ENCODE measurements around the gene CNTNAP2. TPM values are rescaled to one million over a fixed set of nuclear protein-coding genes. Genes with fewer than 3 reads are reported as not detected.
A peak's percentile ranks its signal among the peaks of the same experiment; 100 is the strongest.

The CNTNAP2 gene
- total and polyA plus RNA-seq, 2 donors (not counting 1 experiment from before 2014, with no cell fraction given): not detected

DNA sequence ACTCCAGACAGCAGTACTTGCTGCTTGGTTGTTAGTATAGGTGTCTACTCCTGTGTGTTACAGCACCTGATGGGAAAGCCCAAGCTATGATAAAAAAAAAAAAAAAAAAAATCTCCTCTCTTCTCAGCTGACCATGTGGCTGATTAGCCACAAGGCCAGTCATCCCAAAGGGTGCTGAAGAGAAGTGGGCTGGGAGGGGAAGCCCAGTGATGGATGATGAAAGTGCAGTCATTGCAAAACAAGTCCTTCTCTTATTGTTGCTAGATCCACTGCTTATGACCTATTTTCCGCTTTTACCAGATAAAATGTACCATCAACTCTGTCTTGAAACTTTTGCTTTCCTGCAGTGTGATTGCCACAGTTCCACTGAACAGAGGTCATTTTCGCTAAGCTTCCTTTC, 1381.5 kb downstream of the CNTNAP2 start:
- no peak overlapping the region for H2AFZ ChIP-seq (ENCODE audit: low read length)
- H3K9ac ChIP-seq (ENCODE audit: insufficient read depth, low read length): no peak overlapping the region
- no peaks in the 10 kb centered on the region for H3K9me3 ChIP-seq (ENCODE audit: control insufficient read depth, insufficient read depth, low read depth, low read length)
- no peak for TF ChIP-seq EZH2 (IDR thresholded peaks at IDR 0.05; ENCODE audit: low read length, missing control alignments)
- TF ChIP-seq, protein P1, sequence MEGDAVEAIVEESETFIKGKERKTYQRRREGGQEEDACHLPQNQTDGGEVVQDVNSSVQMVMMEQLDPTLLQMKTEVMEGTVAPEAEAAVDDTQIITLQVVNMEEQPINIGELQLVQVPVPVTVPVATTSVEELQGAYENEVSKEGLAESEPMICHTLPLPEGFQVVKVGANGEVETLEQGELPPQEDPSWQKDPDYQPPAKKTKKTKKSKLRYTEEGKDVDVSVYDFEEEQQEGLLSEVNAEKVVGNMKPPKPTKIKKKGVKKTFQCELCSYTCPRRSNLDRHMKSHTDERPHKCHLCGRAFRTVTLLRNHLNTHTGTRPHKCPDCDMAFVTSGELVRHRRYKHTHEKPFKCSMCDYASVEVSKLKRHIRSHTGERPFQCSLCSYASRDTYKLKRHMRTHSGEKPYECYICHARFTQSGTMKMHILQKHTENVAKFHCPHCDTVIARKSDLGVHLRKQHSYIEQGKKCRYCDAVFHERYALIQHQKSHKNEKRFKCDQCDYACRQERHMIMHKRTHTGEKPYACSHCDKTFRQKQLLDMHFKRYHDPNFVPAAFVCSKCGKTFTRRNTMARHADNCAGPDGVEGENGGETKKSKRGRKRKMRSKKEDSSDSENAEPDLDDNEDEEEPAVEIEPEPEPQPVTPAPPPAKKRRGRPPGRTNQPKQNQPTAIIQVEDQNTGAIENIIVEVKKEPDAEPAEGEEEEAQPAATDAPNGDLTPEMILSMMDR (conservative IDR thresholded peaks at IDR 0.05 in 1 of 2, IDR thresholded peaks at IDR 0.05 in 1 of 2; ENCODE audit: low read depth in 1 of 2, low read length in 2 of 2): no peak
- no peaks in the 10 kb centered on the region for H4K20me1 ChIP-seq (ENCODE audit: control insufficient read depth, extremely low read depth, insufficient read depth, low read length)
- DNase-seq (ENCODE audit: low read depth in 2 of 2): no peak
- H3K4me2 ChIP-seq (ENCODE audit: extremely low read depth, insufficient read depth, low read length): no peak overlapping the region
- no peaks in the 10 kb centered on the region for H3K27me3 ChIP-seq (ENCODE audit: control insufficient read depth, insufficient read depth, low read length)
- H3K79me2 ChIP-seq (ENCODE audit: control insufficient read depth, insufficient read depth, low read length): no peaks in the 10 kb centered on the region
- H3K36me3 ChIP-seq (ENCODE audit: control insufficient read depth, insufficient read depth, low read length): no peaks in the 10 kb centered on the region
- H3K27ac ChIP-seq (ENCODE audit: insufficient read depth, low read length): no peak overlapping the region
- H3K4me3 ChIP-seq (replicated peaks in 1 of 4; ENCODE audit: control extremely low read depth in 1 of 4, insufficient read depth in 1 of 4, low read depth in 3 of 4, low read length in 4 of 4): no peak overlapping the region
- no peaks in the 10 kb centered on the region for H3K4me1 ChIP-seq (ENCODE audit: control insufficient read depth, extremely low read depth, insufficient read depth, low read length)

DNA sequence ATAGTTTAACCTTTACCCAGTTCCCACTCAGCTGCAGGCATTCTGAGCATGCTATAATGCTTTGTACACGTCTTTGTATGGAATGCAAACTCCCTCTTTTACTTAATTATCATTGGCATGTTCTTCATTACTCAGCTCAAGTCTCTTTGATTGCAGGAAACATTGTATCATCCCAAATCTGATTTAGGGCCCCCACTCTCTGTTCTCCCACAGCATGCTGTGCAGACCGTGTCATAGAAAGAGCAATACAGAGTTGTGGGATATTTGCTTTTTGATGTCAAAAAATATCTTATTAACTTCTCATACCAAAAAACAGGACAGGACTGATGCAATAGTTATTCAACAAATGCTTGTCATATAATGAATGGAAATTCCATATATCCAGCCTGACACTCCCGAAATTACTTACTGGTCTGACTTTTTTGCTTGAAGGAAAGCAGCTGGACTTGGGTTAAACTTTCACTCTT, 1392.5 kb downstream of the CNTNAP2 start:
- peak; percentile 51 to 53 for DNase-seq (ENCODE audit: low read depth in 2 of 2)
- H3K9ac ChIP-seq (ENCODE audit: insufficient read depth, low read length): no peak overlapping the region
- H3K4me2 ChIP-seq (ENCODE audit: extremely low read depth, insufficient read depth, low read length): no peak overlapping the region

GRCh38 chr7:147509541-147510200, 1393.1 kb downstream of the CNTNAP2 start:
- Histone ChIP-seq H3K79me2 (ENCODE audit: control insufficient read depth, insufficient read depth, low read length) (no peaks in the 10 kb centered on the region), H3K4me3 (replicated peaks in 1 of 4; ENCODE audit: control extremely low read depth in 1 of 4, insufficient read depth in 1 of 4, low read depth in 3 of 4, low read length in 4 of 4) (no peak overlapping the region), H3K9me3 (ENCODE audit: control insufficient read depth, insufficient read depth, low read depth, low read length) (no peaks in the 10 kb centered on the region), H3K27ac (ENCODE audit: insufficient read depth, low read length) (no peak overlapping the region), H3K36me3 (ENCODE audit: control insufficient read depth, insufficient read depth, low read length) (no peaks in the 10 kb centered on the region), H3K4me1 (ENCODE audit: control insufficient read depth, extremely low read depth, insufficient read depth, low read length) (no peaks in the 10 kb centered on the region), H4K20me1 (ENCODE audit: control insufficient read depth, extremely low read depth, insufficient read depth, low read length) (no peaks in the 10 kb centered on the region), H3K27me3 (ENCODE audit: control insufficient read depth, insufficient read depth, low read length) (no peaks in the 10 kb centered on the region), H3K9ac (ENCODE audit: insufficient read depth, low read length) (no peak overlapping the region), H2AFZ (ENCODE audit: low read length) (no peak overlapping the region), H3K4me2 (ENCODE audit: extremely low read depth, insufficient read depth, low read length) (no peak overlapping the region)
- DNase-seq (ENCODE audit: low read depth in 2 of 2): peak; percentile 4 to 59
- no peak for TF ChIP-seq EZH2 (IDR thresholded peaks at IDR 0.05; ENCODE audit: low read length, missing control alignments)
- TF ChIP-seq, protein P1 (conservative IDR thresholded peaks at IDR 0.05 in 1 of 2, IDR thresholded peaks at IDR 0.05 in 1 of 2; ENCODE audit: low read depth in 1 of 2, low read length in 2 of 2): no peak

More for the DNA sequence above, 1392.5 kb downstream of the CNTNAP2 start:
- no peak overlapping the region for H3K4me3 ChIP-seq (replicated peaks in 1 of 4; ENCODE audit: control extremely low read depth in 1 of 4, insufficient read depth in 1 of 4, low read depth in 3 of 4, low read length in 4 of 4)
- TF ChIP-seq, protein P1 (conservative IDR thresholded peaks at IDR 0.05 in 1 of 2, IDR thresholded peaks at IDR 0.05 in 1 of 2; ENCODE audit: low read depth in 1 of 2, low read length in 2 of 2): no peak
- TF ChIP-seq EZH2 (IDR thresholded peaks at IDR 0.05; ENCODE audit: low read length, missing control alignments): no peak
- no peaks in the 10 kb centered on the region for H3K36me3 ChIP-seq (ENCODE audit: control insufficient read depth, insufficient read depth, low read length)
- H3K79me2 ChIP-seq (ENCODE audit: control insufficient read depth, insufficient read depth, low read length): no peaks in the 10 kb centered on the region
- H3K27ac ChIP-seq (ENCODE audit: insufficient read depth, low read length): no peak overlapping the region
- H3K9me3 ChIP-seq (ENCODE audit: control insufficient read depth, insufficient read depth, low read depth, low read length): no peaks in the 10 kb centered on the region
- H3K27me3 ChIP-seq (ENCODE audit: control insufficient read depth, insufficient read depth, low read length): no peaks in the 10 kb centered on the region
- H3K4me1 ChIP-seq (ENCODE audit: control insufficient read depth, extremely low read depth, insufficient read depth, low read length): no peaks in the 10 kb centered on the region
- H2AFZ ChIP-seq (ENCODE audit: low read length): no peak overlapping the region
- no peaks in the 10 kb centered on the region for H4K20me1 ChIP-seq (ENCODE audit: control insufficient read depth, extremely low read depth, insufficient read depth, low read length)

Measured in fibroblast of lung (primary cell).